Right lobe of liver (tissue), 6 donors: ENCODE results near the gene AAGAB. TPM values are rescaled to one million over a fixed set of nuclear protein-coding genes. Genes with fewer than 3 reads are reported as not detected.
A peak's percentile ranks its signal among the peaks of the same experiment; 100 is the strongest.
"Not testable (repeated sequence)": the region's sequence is repeated elsewhere in the genome, so short reads cannot be mapped to it uniquely, and the experiment has no call there.

Experiments
- ATAC-seq, 4 donors: fragments of 200-7000 bp; cut with Tn5 transposase; one replicate each; pipeline ENCODE4 v1.9.1; 2020; ENCODE audit warnings: mild to moderate bottlenecking in 4 of 4, moderate library complexity in 4 of 4
- DNase-seq, 3 donors: peaks; one replicate each; pipeline ENCODE4 v3.0.0-alpha.2; 2020
- H3K27ac ChIP-seq, 3 donors: fragments of 200-600 bp; one replicate each; pipeline ENCODE4 v1.8.0; 2022
- H3K27me3 ChIP-seq, 2 donors: fragments of 200-600 bp; one replicate each; pipeline ENCODE4 v1.8.0; 2022
- H3K36me3 ChIP-seq, 4 donors: fragments of 200-600 bp; sonication (generic) in 1 of 4; one replicate each; pipeline versions ENCODE4 v1.5.1 to v1.8.0; 2017 to 2022; ENCODE audit warnings: control low read depth in 1 of 4
- H3K4me1 ChIP-seq, 4 donors: fragments of 200-600 bp; sonication (generic) in 1 of 4; one replicate each; pipeline versions ENCODE4 v1.5.1 to v1.8.0; 2017 to 2022; ENCODE audit warnings: control low read depth in 1 of 4
- H3K4me3 ChIP-seq, 3 donors: fragments of 200-600 bp; one replicate each; pipeline ENCODE4 v1.8.0; 2022
- H3K9me3 ChIP-seq, 4 donors: fragments of 200-600 bp; sonication (generic) in 1 of 4; one replicate each; pipeline versions ENCODE4 v1.5.1 to v1.8.0; 2017 to 2022; ENCODE audit warnings: control low read depth in 1 of 4
- CTCF ChIP-seq, 4 donors: fragments of 200-600 bp in 3 of 4; fragments of 450-650 bp in 1 of 4; IDR thresholded peaks; one replicate each; pipeline versions ENCODE4 v1.5.1 to v1.8.0; 2016 to 2022; ENCODE audit warnings: antibody characterized with exemption in 4 of 4, mild to moderate bottlenecking in 2 of 4
- POLR2A ChIP-seq: fragments of 450-650 bp; IDR thresholded peaks from one replicate; pipeline ENCODE4 v1.6.1; 2017; ENCODE audit warnings: antibody characterized with exemption, mild to moderate bottlenecking
- WGBS: methylation state at CpG from one replicate; pipeline ENCODE4 v1.1.6; 2018; ENCODE audit warnings: low coverage, low lambda C conversion rate; ENCODE audit not compliant: insufficient coverage; ENCODE audit errors: missing lambda C conversion rate; 5-methylcytosine and 5-hydroxymethylcytosine counted together
- intact Hi-C, 2 donors: fragments of 100-400 bp; cut with DNase I; formaldehyde crosslinking; loops; one replicate each; pipeline versions ENCODE4 v1.11.2 to v1.14.1; 2022
- total RNA-seq, 6 experiments: library from RNA; depleted of rRNA in 2 of 6; stranded (reverse); fragments of >200 nt in 2 of 6; fragmentation: NEBNext Ultra II Directional in 3 of 6; extraction: Animal tissue kit (Norgen Biotek cat#: 25700) in 3 of 6; gene quantifications; one replicate each; pipeline versions ENCODE4 v1.1.0 to v1.2.4, GENCODE V29; 2016 to 2023
- donor health status: DM: no; HTN: yes; CAD: no.
- donor health status: DM: no; HTN: no; CAD: no.
- donor health status: DM: no; HTN: no; CAD: no.
- donor health status: DM: no; HTN: yes; CAD: no.
- donor health status: DM: no; HTN: yes; CAD: no.

Gene AAGAB
- total RNA-seq, 6 experiments from 2014 or later = 11.0 to 15.6 (median 13.6) TPM

GRCh38 chr15:67157521-67158252, 96.8 kb downstream of the AAGAB start:
- DNase-seq = no peak

GRCh38 chr15:67156834-67157233, 97.6 kb downstream of the AAGAB start:
- peaks cover 0 to 3% (median 0%) of the 10 kb centered on the region in 4 donors for H3K4me1 ChIP-seq
- TF ChIP-seq POLR2A (no peak), CTCF (IDR thresholded peaks at IDR 0.05) (no peak)
- DNase-seq (no peak), ATAC-seq (no peak)
- H3K27ac ChIP-seq = no peak overlapping the region
- WGBS = 95% methylated on average over 2 of the region's 3 CpGs
- H3K36me3 ChIP-seq = no peaks in the 10 kb centered on the region
- no peaks in the 10 kb centered on the region for H3K27me3 ChIP-seq
- no peaks in the 10 kb centered on the region for H3K9me3 ChIP-seq
- intact Hi-C loops = no loop called here
- H3K4me3 ChIP-seq = no peak overlapping the region

More at GRCh38 chr15:67157521-67158252, 96.8 kb downstream of the AAGAB start:
- Histone ChIP-seq H3K4me1 (peaks cover 0 to 3% (median 0%) of the 10 kb centered on the region in 4 donors), H3K27ac (no peak overlapping the region), H3K4me3 (no peak overlapping the region), H3K9me3 (no peaks in the 10 kb centered on the region), H3K36me3 (no peaks in the 10 kb centered on the region), H3K27me3 (no peaks in the 10 kb centered on the region)
- intact Hi-C loops = no loop called here
- ATAC-seq = peak in 1 of 4 donors; percentile 23
- no peak for TF ChIP-seq POLR2A
- TF ChIP-seq CTCF (IDR thresholded peaks at IDR 0.05) = no peak
- 59% methylated on average over 5 of the region's 8 CpGs for WGBS

GRCh38 chr15:67156426-67156825, 98.0 kb downstream of the AAGAB start:
- DNase-seq = no peak
- ATAC-seq = no peak
- intact Hi-C loops = no loop called here
- no peak overlapping the region for H3K4me3 ChIP-seq
- TF ChIP-seq CTCF (IDR thresholded peaks at IDR 0.05) = no peak
- no peaks in the 10 kb centered on the region for H3K27me3 ChIP-seq
- 89% methylated on average over 1 of the region's 2 CpGs for WGBS
- H3K36me3 ChIP-seq = no peaks in the 10 kb centered on the region
- H3K9me3 ChIP-seq = no peaks in the 10 kb centered on the region
- peaks cover 0 to 3% (median under 1%) of the 10 kb centered on the region in 4 donors for H3K4me1 ChIP-seq
- no peak overlapping the region for H3K27ac ChIP-seq

- DNase-seq (no peak), ATAC-seq (no peak)
- Histone ChIP-seq H3K36me3 (no peaks in the 10 kb centered on the region), H3K4me3 (no peak overlapping the region), H3K27ac (no peak overlapping the region), H3K4me1 (peaks cover 0 to 23% (median 12%) of the 10 kb centered on the region in 4 donors), H3K9me3 (no peaks in the 10 kb centered on the region), H3K27me3 (no peaks in the 10 kb centered on the region)
- intact Hi-C loops = no loop called here
- TF ChIP-seq POLR2A = no peak
Measured at GRCh38 chr15:67154249-67154648, 100.2 kb downstream of the AAGAB start.

GRCh38 chr15:67153044-67153443, 101.4 kb downstream of the AAGAB start:
- intact Hi-C loops, H3K9me3 ChIP-seq, H3K4me3 ChIP-seq, ATAC-seq, H3K27ac ChIP-seq, H3K27me3 ChIP-seq, H3K36me3 ChIP-seq, DNase-seq: not testable (repeated sequence)
- peaks cover 0 to 31% (median 16%) of the 10 kb centered on the region in 4 donors for H3K4me1 ChIP-seq
- 60% methylated on average over 1 of the region's 6 CpGs for WGBS
